ENCODE results near the gene SLC7A6. TPM values are rescaled to one million over a fixed set of nuclear protein-coding genes. Genes with fewer than 3 reads are reported as not detected.

SLC7A6 gene
- total RNA-seq, 6 experiments from 2014 or later: 46.1 to 56.6 (median 50.8) TPM

GRCh38 chr16:68257906-68258800, 6.2 kb upstream of the SLC7A6 start:
- Mint-ChIP-seq H3K9me3 (no peaks in the 10 kb centered on the region), H3K27ac (peak overlapping the region; percentile 86), H3K36me3 (ENCODE audit: low read depth) (0 out of 2 replicates have a peak, but pooled peaks cover 6% of the 10 kb centered on the region), H3K4me1 (ENCODE audit: low read depth) (peaks cover 19% of the 10 kb centered on the region), H3K4me3 (peak overlapping the region; percentile 29; the same call in 1 of the 2 replicates), H3K27me3 (ENCODE audit: insufficient read depth) (peaks cover 3% of the 10 kb centered on the region; the same call in 1 of the 2 replicates)
- TF ChIP-seq, protein P1, sequence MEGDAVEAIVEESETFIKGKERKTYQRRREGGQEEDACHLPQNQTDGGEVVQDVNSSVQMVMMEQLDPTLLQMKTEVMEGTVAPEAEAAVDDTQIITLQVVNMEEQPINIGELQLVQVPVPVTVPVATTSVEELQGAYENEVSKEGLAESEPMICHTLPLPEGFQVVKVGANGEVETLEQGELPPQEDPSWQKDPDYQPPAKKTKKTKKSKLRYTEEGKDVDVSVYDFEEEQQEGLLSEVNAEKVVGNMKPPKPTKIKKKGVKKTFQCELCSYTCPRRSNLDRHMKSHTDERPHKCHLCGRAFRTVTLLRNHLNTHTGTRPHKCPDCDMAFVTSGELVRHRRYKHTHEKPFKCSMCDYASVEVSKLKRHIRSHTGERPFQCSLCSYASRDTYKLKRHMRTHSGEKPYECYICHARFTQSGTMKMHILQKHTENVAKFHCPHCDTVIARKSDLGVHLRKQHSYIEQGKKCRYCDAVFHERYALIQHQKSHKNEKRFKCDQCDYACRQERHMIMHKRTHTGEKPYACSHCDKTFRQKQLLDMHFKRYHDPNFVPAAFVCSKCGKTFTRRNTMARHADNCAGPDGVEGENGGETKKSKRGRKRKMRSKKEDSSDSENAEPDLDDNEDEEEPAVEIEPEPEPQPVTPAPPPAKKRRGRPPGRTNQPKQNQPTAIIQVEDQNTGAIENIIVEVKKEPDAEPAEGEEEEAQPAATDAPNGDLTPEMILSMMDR (IDR thresholded peaks at IDR 0.05): no peak
- peak; percentile 84 for DNase-seq

- no peaks in the 10 kb centered on the region for H3K9me3 Mint-ChIP-seq
- DNase-seq: no peak
- H3K4me3 Mint-ChIP-seq: no peak overlapping the region
- peaks cover 3% of the 10 kb centered on the region; the same call in 1 of the 2 replicates for H3K27me3 Mint-ChIP-seq (ENCODE audit: insufficient read depth)
- H3K27ac Mint-ChIP-seq: no peak overlapping the region; the same call in 1 of the 2 replicates
- TF ChIP-seq, protein P1 (IDR thresholded peaks at IDR 0.05): no peak
- peaks cover 27% of the 10 kb centered on the region for H3K4me1 Mint-ChIP-seq (ENCODE audit: low read depth)
- H3K36me3 Mint-ChIP-seq (ENCODE audit: low read depth): 0 out of 2 replicates have a peak, but pooled peaks cover 6% of the 10 kb centered on the region
Observed at GRCh38 chr16:68259007-68259825, 5.1 kb upstream of the SLC7A6 start.

- H3K27ac Mint-ChIP-seq: peak overlapping the region; percentile 96
- H3K36me3 Mint-ChIP-seq (ENCODE audit: low read depth): peaks cover 10% of the 10 kb centered on the region; the same call in 1 of the 2 replicates
- no peaks in the 10 kb centered on the region for H3K9me3 Mint-ChIP-seq
- H3K27me3 Mint-ChIP-seq (ENCODE audit: insufficient read depth): peaks cover 5% of the 10 kb centered on the region; the same call in 1 of the 2 replicates
- DNase-seq: no peak
- TF ChIP-seq, protein P1 (IDR thresholded peaks at IDR 0.05): no peak
- peaks cover 36% of the 10 kb centered on the region for H3K4me1 Mint-ChIP-seq (ENCODE audit: low read depth)
- H3K4me3 Mint-ChIP-seq: peak overlapping the region; percentile 91
Observed at GRCh38 chr16:68263559-68264127, 683 bp upstream of the SLC7A6 start.

DNA sequence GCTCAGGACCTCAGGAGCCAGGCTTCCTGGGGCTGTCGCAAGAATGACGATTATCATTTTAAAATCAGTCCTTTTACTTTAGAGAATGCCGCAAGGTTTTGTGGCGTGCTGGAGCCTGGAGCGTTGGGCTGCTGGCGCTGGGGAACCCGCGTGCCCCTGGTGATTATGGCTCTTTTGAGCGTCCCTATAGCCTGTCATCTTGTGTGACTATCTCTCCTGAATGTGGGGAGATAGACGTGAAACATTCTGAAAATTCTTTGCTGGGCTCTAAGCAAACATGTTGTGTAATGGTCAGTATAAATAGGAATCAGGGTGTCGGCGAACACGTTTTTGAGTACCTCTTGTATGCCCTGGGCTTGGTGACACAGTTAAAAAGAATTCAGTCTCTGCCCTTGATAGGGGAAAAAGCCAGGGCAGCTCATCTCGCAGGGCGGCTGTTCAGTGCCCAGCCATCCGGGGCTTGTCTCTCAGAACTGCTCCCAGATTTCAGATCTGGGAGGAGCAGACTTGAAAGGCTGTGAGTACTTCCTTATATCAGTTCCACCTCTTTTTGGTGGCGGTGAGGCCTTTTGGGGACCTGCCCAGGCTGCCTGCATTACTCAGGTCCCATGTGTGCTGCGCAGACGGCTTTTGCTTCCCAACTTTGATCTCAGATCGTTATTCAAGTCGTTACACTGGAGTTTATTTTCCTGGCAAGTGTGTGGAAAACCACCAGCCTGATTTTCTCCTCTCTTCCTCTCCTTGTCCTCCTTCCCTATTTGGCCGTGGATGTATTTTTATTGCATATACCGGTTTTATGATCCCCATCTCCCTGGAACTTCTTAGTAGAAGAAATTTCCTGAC, 973 bp downstream of the SLC7A6 start:
- peak; percentile 92 for DNase-seq
- Mint-ChIP-seq H3K9me3 (no peaks in the 10 kb centered on the region), H3K4me1 (ENCODE audit: low read depth) (peaks cover 43% of the 10 kb centered on the region), H3K27me3 (ENCODE audit: insufficient read depth) (peaks cover 5% of the 10 kb centered on the region; the same call in 1 of the 2 replicates), H3K27ac (peak overlapping the region; percentile 99), H3K4me3 (peak overlapping the region; percentile 93), H3K36me3 (ENCODE audit: low read depth) (peaks cover 16% of the 10 kb centered on the region; the same call in 1 of the 2 replicates)
- TF ChIP-seq, protein P1 (IDR thresholded peaks at IDR 0.05): no peak

All from HFFc6 (cell line).